ENCODE measurements around the gene TAF4B.

DNA sequence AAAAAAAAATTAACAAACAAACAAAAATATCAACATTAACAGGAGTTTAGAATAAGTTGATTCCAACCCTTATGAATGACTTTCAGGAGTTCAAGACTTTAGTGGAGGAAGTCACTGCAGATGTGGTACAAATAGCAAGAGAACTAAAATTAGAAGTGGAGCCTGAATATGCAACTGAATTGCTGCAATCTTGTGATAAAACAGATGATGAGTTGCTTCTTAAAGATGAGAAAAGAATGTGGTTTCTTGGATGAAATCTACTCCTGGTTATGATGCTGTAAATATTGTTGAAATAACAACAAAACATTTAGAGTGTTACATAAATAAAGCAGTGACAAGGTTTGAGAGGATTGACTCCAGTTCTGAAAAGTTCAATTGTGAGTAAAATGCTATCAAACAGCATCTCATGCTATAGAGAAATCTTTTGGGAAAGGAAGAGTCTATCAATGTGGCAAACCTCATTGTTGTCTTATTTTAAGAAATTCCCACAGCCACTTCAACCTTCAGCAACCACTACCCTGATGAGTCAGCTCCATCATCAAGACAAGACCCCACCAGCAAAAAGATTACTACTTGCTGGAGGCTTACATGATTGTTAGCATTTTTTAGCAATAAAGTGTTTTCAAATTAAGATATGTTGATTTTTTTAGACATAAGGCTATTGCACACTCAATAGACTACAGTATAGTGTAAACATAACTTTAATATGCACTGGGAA is 42.7 kb upstream of the TAF4B start:
- TF ChIP-seq, protein P1, sequence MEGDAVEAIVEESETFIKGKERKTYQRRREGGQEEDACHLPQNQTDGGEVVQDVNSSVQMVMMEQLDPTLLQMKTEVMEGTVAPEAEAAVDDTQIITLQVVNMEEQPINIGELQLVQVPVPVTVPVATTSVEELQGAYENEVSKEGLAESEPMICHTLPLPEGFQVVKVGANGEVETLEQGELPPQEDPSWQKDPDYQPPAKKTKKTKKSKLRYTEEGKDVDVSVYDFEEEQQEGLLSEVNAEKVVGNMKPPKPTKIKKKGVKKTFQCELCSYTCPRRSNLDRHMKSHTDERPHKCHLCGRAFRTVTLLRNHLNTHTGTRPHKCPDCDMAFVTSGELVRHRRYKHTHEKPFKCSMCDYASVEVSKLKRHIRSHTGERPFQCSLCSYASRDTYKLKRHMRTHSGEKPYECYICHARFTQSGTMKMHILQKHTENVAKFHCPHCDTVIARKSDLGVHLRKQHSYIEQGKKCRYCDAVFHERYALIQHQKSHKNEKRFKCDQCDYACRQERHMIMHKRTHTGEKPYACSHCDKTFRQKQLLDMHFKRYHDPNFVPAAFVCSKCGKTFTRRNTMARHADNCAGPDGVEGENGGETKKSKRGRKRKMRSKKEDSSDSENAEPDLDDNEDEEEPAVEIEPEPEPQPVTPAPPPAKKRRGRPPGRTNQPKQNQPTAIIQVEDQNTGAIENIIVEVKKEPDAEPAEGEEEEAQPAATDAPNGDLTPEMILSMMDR (IDR thresholded peaks at IDR 0.05; ENCODE audit: poor library complexity): no peak
- no peak for TF ChIP-seq EZH2phosphoT487 (IDR thresholded peaks at IDR 0.05; ENCODE audit: low read depth, severe bottlenecking, unreplicated experiment)
